HCT116 (cell line): Measurements from ENCODE around the gene TAF1C. TPM values are rescaled to one million over a fixed set of nuclear protein-coding genes. Genes with fewer than 3 reads are reported as not detected.

Experiments used
- ATAC-seq: fragments of 200-7000 bp; cut with Tn5 transposase; 2 replicates; pipeline ENCODE4 v1.9.1; 2020; ENCODE audit warnings: mild to moderate bottlenecking, moderate library complexity
- BruUV-seq: library from RNA; stranded (reverse); fragments of 400-500 nt; replicated peaks from 2 replicates; lab custom pipeline; 2021; lab: Mats Ljungman, UMichigan
- CTCF ChIA-PET: fragments of 300-600 bp; sonication (Branson Sonifier 250); formaldehyde crosslinking; loops from one replicate; lab custom pipeline; 2021; ENCODE audit warnings: antibody characterized with exemption; lab: Charles Lee
- POLR2A ChIA-PET: fragments of 300-600, 350-600 bp; sonication (Branson Sonifier 250); formaldehyde crosslinking; loops from one replicate; lab custom pipeline; 2021; ENCODE audit warnings: antibody characterized with exemption; lab: Charles Lee
- RAD21 ChIA-PET, 2 experiments: fragments of 300-600 bp; sonication (Branson Sonifier 250); formaldehyde crosslinking; loops; one replicate each; lab custom pipeline; 2023; ENCODE audit warnings: low total read pairs in 2 of 2; ENCODE audit not compliant: uncharacterized antibody in 2 of 2, unreplicated experiment in 2 of 2, low non-redundant PET in 1 of 2; lab: Charles Lee
- DNase-seq: peaks from one replicate; pipeline ENCODE4 v3.0.0-alpha.2; 2010; ENCODE audit warnings: low read depth, low spot score
- H2AFZ ChIP-seq: fragments of 200-600 bp; shearing (Covaris generic), sonication (generic); 2 replicates; pipeline ENCODE4 v1.6.1; 2017; ENCODE audit warnings: low read depth, mixed run types, mixed read lengths, antibody characterized with exemption, low read length; ENCODE audit not compliant: poor library complexity, severe bottlenecking
- H3K27ac ChIP-seq: 2 replicates; pipeline ENCODE4 v1.5.1; 2012; ENCODE audit warnings: low read depth, low read length
- H3K27me3 ChIP-seq: fragments of 200-600 bp; sonication (generic); 2 replicates; pipeline ENCODE4 v1.6.1; 2016; ENCODE audit warnings: mixed run types, low read length, mixed read lengths; ENCODE audit not compliant: insufficient read depth
- H3K36me3 ChIP-seq, 2 experiments: fragments of 200-500 bp in 1 of 2; fragments of 200-600 bp in 1 of 2; sonication (Bioruptor generic) in 1 of 2; sonication (generic) in 1 of 2; 2 replicates each; pipeline versions ENCODE4 v1.5.1 to v1.6.1; 2014 to 2016; ENCODE audit warnings: low read length in 2 of 2, inconsistent platforms in 1 of 2, mixed read lengths in 1 of 2, mixed run types in 1 of 2; ENCODE audit not compliant: insufficient read depth in 2 of 2, control insufficient read depth in 1 of 2
- H3K4me1 ChIP-seq, 2 experiments: fragments of 200-600 bp in 1 of 2; sonication (generic) in 1 of 2; 2 replicates each; pipeline versions ENCODE4 v1.5.1 to v1.6.1; 2012 to 2017; ENCODE audit warnings: low read length in 2 of 2, inconsistent platforms in 1 of 2, mild to moderate bottlenecking in 1 of 2, mixed read lengths in 1 of 2, mixed run types in 1 of 2, moderate library complexity in 1 of 2; ENCODE audit not compliant: insufficient read depth in 2 of 2, control insufficient read depth in 1 of 2
- H3K4me2 ChIP-seq: fragments of 200-600 bp; sonication (generic); 2 replicates; pipeline ENCODE4 v1.6.1; 2017; ENCODE audit warnings: mixed run types, low read length, mixed read lengths
- H3K4me3 ChIP-seq, 2 experiments: fragments of 200-600 bp in 1 of 2; sonication (generic) in 1 of 2; replicated peaks in 1 of 2; 2 replicates each; pipeline ENCODE4 v1.5.1; 2011 to 2016; ENCODE audit warnings: low read length in 2 of 2, control low read depth in 1 of 2, low read depth in 1 of 2, mild to moderate bottlenecking in 1 of 2, mixed read lengths in 1 of 2, mixed run types in 1 of 2
- H3K79me2 ChIP-seq: fragments of 200-600 bp; sonication (generic); 2 replicates; pipeline ENCODE4 v1.6.1; 2017; ENCODE audit warnings: mild to moderate bottlenecking, mixed run types, low read length, moderate library complexity, mixed read lengths; ENCODE audit not compliant: insufficient read depth
- H3K9ac ChIP-seq: fragments of 200-600 bp; sonication (generic); 2 replicates; pipeline ENCODE4 v1.6.1; 2016; ENCODE audit warnings: low read length, mixed read lengths
- H3K9me2 ChIP-seq: fragments of 200-600 bp; sonication (generic), shearing (Covaris generic); 2 replicates; pipeline ENCODE4 v1.6.1; 2017; ENCODE audit warnings: mixed run types, mild to moderate bottlenecking, moderate library complexity; ENCODE audit not compliant: insufficient read depth
- H3K9me3 ChIP-seq, 2 experiments: fragments of 200-500 bp in 1 of 2; fragments of 200-600 bp in 1 of 2; sonication (Bioruptor generic) in 1 of 2; sonication (generic) in 1 of 2; 2 replicates each; pipeline ENCODE4 v1.6.1; 2014 to 2017; ENCODE audit warnings: low read length in 2 of 2, mixed read lengths in 2 of 2, inconsistent platforms in 1 of 2, low read depth in 1 of 2, mild to moderate bottlenecking in 1 of 2, mixed run types in 1 of 2, moderate library complexity in 1 of 2; ENCODE audit not compliant: control insufficient read depth in 1 of 2, insufficient read depth in 1 of 2
- H4K20me1 ChIP-seq: fragments of 200-600 bp; sonication (generic), shearing (Covaris generic); 2 replicates; pipeline ENCODE4 v1.6.1; 2017; ENCODE audit warnings: mixed run types, mild to moderate bottlenecking, moderate library complexity; ENCODE audit not compliant: insufficient read depth
- ATF3 ChIP-seq: IDR thresholded peaks from 2 replicates; pipeline ENCODE4 v1.6.1; 2012
- CEBPB ChIP-seq: IDR thresholded peaks from 2 replicates; pipeline ENCODE4 v1.6.1; 2012; ENCODE audit warnings: low read depth
- EGR1 ChIP-seq: IDR thresholded peaks from 2 replicates; pipeline ENCODE4 v1.6.1; 2012; ENCODE audit warnings: low read depth
- ELF1 ChIP-seq: IDR thresholded peaks from 2 replicates; pipeline ENCODE4 v1.6.1; 2012; ENCODE audit warnings: low read depth, borderline replicate concordance
- EZH2phosphoT487 ChIP-seq: fragments of 200-600 bp; IDR thresholded peaks from 2 replicates; pipeline ENCODE4 v1.6.1; 2018; ENCODE audit warnings: antibody characterized with exemption, borderline replicate concordance
- FOSL1 ChIP-seq: IDR thresholded peaks from 2 replicates; pipeline ENCODE4 v1.6.1; 2012; ENCODE audit warnings: low read depth
- JUND ChIP-seq: IDR thresholded peaks from 2 replicates; pipeline ENCODE4 v1.6.1; 2012
- POLR2A ChIP-seq: IDR thresholded peaks from 2 replicates; pipeline ENCODE4 v1.7.0; 2011; ENCODE audit warnings: borderline replicate concordance; ENCODE audit not compliant: insufficient read depth, insufficient read length; ENCODE audit errors: extremely low read depth
- RAD21 ChIP-seq: IDR thresholded peaks from 2 replicates; pipeline ENCODE4 v1.6.1; 2012; ENCODE audit warnings: low read depth, mild to moderate bottlenecking
- SIN3A ChIP-seq: IDR thresholded peaks from 2 replicates; pipeline ENCODE4 v1.6.1; 2012; ENCODE audit warnings: low read depth
- SP1 ChIP-seq: IDR thresholded peaks from 2 replicates; pipeline ENCODE4 v1.6.1; 2012; ENCODE audit warnings: low read depth
- SRF ChIP-seq: IDR thresholded peaks from 2 replicates; pipeline ENCODE4 v1.6.1; 2012; ENCODE audit warnings: low read depth
- TCF7L2 ChIP-seq: IDR thresholded peaks from 2 replicates; pipeline ENCODE4 v1.7.0; 2011; ENCODE audit warnings: borderline replicate concordance, inconsistent platforms; ENCODE audit not compliant: insufficient read depth, insufficient read length; ENCODE audit errors: extremely low read depth
- YY1 ChIP-seq: IDR thresholded peaks from 2 replicates; pipeline ENCODE4 v1.6.1; 2011; ENCODE audit warnings: low read length, low read depth, moderate library complexity, mild to moderate bottlenecking; ENCODE audit not compliant: insufficient replicate concordance; ENCODE audit errors: extremely low read depth
- ZBTB33 ChIP-seq: IDR thresholded peaks from 2 replicates; pipeline ENCODE4 v1.6.1; 2011; ENCODE audit warnings: mild to moderate bottlenecking, low read length, moderate library complexity; ENCODE audit not compliant: insufficient replicate concordance; ENCODE audit errors: extremely low read depth
- ZFX ChIP-seq: fragments of 450-650 bp; IDR thresholded peaks from 2 replicates; pipeline ENCODE4 v1.6.1; 2017
- ZNF274 ChIP-seq: fragments of 200-500 bp; sonication (Bioruptor generic); IDR thresholded peaks from 2 replicates; pipeline ENCODE4 v1.6.1; 2014; ENCODE audit warnings: mild to moderate bottlenecking, low read depth, low read length, inconsistent platforms
- intact Hi-C: fragments of 100-400 bp; cut with micrococcal nuclease; formaldehyde crosslinking; loops from 2 replicates; pipeline ENCODE4 v1.10.0; 2022
- total RNA-seq: library from RNA; stranded (reverse); gene quantifications from one replicate; pipeline ENCODE4 v1.2.1, GENCODE V29; 2021; ENCODE audit not compliant: unreplicated experiment
- TF ChIP-seq, protein P1 (sequence below): IDR thresholded peaks from 2 replicates; pipeline ENCODE4 v1.6.1; 2012
- TF ChIP-seq, protein P2 (sequence below), 3 experiments: fragments of 200-600 bp in 1 of 3; sonication (generic) in 1 of 3; IDR thresholded peaks in 2 of 3; conservative IDR thresholded peaks in 1 of 3; 2 replicates each; pipeline ENCODE4 v1.5.1; 2012 to 2017; ENCODE audit warnings: low read depth in 2 of 3, low read length in 2 of 3, antibody characterized with exemption in 1 of 3, borderline replicate concordance in 1 of 3, control low read depth in 1 of 3, mild to moderate bottlenecking in 1 of 3, mixed read lengths in 1 of 3, mixed run types in 1 of 3, moderate library complexity in 1 of 3; ENCODE audit not compliant: insufficient read depth in 1 of 3

The TAF1C gene
- total RNA-seq, 1 experiment from 2014 or later = 76.3 TPM

DNA sequence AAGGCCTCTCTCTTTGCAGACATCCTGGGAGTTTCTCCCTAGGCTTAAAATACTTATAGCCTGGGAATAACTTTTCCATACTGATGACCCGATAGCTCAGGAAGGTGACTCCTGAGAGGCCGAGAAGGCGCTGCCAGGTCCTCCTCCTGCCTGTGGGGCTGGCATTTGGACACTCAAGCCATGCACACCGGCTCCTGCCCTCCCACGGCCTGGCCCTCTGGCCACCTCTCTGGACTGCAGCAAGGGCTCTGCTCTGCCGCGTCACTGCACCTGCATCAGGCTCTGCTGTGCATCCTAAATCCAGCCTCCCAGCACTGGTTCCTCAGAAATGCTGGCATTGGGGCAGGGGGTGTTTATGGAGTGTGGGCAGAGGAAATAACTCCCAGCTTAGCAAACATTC, 38.7 kb upstream of the TAF1C start:
- no peak for TF ChIP-seq ZNF274
- TF ChIP-seq, protein P1, sequence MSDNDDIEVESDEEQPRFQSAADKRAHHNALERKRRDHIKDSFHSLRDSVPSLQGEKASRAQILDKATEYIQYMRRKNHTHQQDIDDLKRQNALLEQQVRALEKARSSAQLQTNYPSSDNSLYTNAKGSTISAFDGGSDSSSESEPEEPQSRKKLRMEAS = no peak
- no peak for TF ChIP-seq YY1
- TF ChIP-seq EZH2phosphoT487 = no peak
- TF ChIP-seq TCF7L2 = no peak
- no peak for TF ChIP-seq SRF
- no peak for TF ChIP-seq FOSL1
- no peak for TF ChIP-seq JUND
- TF ChIP-seq ATF3 = no peak
- TF ChIP-seq CEBPB = no peak
- no peak for TF ChIP-seq POLR2A
- TF ChIP-seq EGR1 = no peak
- no peak for TF ChIP-seq SP1
- no peak for TF ChIP-seq SIN3A
- TF ChIP-seq RAD21 = no peak
- no peak for TF ChIP-seq ELF1
- TF ChIP-seq ZBTB33 = no peak
- TF ChIP-seq ZFX = no peak
- TF ChIP-seq, protein P2, sequence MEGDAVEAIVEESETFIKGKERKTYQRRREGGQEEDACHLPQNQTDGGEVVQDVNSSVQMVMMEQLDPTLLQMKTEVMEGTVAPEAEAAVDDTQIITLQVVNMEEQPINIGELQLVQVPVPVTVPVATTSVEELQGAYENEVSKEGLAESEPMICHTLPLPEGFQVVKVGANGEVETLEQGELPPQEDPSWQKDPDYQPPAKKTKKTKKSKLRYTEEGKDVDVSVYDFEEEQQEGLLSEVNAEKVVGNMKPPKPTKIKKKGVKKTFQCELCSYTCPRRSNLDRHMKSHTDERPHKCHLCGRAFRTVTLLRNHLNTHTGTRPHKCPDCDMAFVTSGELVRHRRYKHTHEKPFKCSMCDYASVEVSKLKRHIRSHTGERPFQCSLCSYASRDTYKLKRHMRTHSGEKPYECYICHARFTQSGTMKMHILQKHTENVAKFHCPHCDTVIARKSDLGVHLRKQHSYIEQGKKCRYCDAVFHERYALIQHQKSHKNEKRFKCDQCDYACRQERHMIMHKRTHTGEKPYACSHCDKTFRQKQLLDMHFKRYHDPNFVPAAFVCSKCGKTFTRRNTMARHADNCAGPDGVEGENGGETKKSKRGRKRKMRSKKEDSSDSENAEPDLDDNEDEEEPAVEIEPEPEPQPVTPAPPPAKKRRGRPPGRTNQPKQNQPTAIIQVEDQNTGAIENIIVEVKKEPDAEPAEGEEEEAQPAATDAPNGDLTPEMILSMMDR (IDR thresholded peaks at IDR 0.05 in 2 of 3, conservative IDR thresholded peaks at IDR 0.05 in 1 of 3; ENCODE audit: borderline replicate concordance in 1 of 3, insufficient read depth in 1 of 3, low read depth in 2 of 3, low read length in 2 of 3) = no peak
- no peak overlapping the region for H3K27ac ChIP-seq
- H3K4me2 ChIP-seq = no peak overlapping the region
- ChIA-PET CTCF (no interaction called here), POLR2A (no interaction called here), RAD21 (no interaction called here)
- no peak overlapping the region for H3K4me3 ChIP-seq
- no peaks in the 10 kb centered on the region for H3K27me3 ChIP-seq
- H3K9ac ChIP-seq = no peak overlapping the region
- ATAC-seq (no peak), DNase-seq (no peak)
- H2AFZ ChIP-seq = no peak overlapping the region
- no TSS peak for BruUV-seq
- H3K79me2 ChIP-seq = no peaks in the 10 kb centered on the region
- peaks cover 24 to 55% of the 10 kb centered on the region in 2 experiments for H3K4me1 ChIP-seq
- intact Hi-C loops = no loop called here
- H3K9me2 ChIP-seq = no peaks in the 10 kb centered on the region
- H3K36me3 ChIP-seq = no peaks in the 10 kb centered on the region
- no peaks in the 10 kb centered on the region for H4K20me1 ChIP-seq
- H3K9me3 ChIP-seq = no peaks in the 10 kb centered on the region
